GM23248 (cell line): Measurements from ENCODE around the gene ASAP2. TPM values are rescaled to one million over a fixed set of nuclear protein-coding genes. Genes with fewer than 3 reads are reported as not detected.

Source experiments
- DNase-seq: peaks from one replicate; pipeline ENCODE4 v3.0.0-alpha.2; 2015
- H2AFZ ChIP-seq: fragments of 200-600 bp; sonication (generic); 2 replicates; pipeline ENCODE4 v1.6.1; 2016; ENCODE audit warnings: antibody characterized with exemption
- H3F3A ChIP-seq: fragments of 200-600 bp; sonication (generic); 2 replicates; pipeline ENCODE4 v1.6.1; 2016; ENCODE audit warnings: mild to moderate bottlenecking, antibody characterized with exemption, mixed run types; ENCODE audit not compliant: insufficient read depth
- H3K27ac ChIP-seq: fragments of 200-600 bp; sonication (generic); 2 replicates; pipeline ENCODE4 v1.5.1; 2016; ENCODE audit warnings: mild to moderate bottlenecking
- H3K27me3 ChIP-seq: fragments of 200-600 bp; sonication (generic); replicated peaks from 2 replicates; pipeline ENCODE4 v1.6.1; 2016; ENCODE audit warnings: mild to moderate bottlenecking; ENCODE audit not compliant: insufficient read depth
- H3K36me3 ChIP-seq: fragments of 200-600 bp; sonication (generic); 2 replicates; pipeline ENCODE4 v1.6.1; 2016; ENCODE audit warnings: low read depth, mild to moderate bottlenecking
- H3K4me1 ChIP-seq: fragments of 200-600 bp; sonication (generic); 2 replicates; pipeline ENCODE4 v1.6.1; 2016; ENCODE audit warnings: mild to moderate bottlenecking; ENCODE audit not compliant: insufficient read depth
- H3K4me2 ChIP-seq: fragments of 200-600 bp; sonication (generic); one replicate; pipeline ENCODE4 v1.6.1; 2016; ENCODE audit warnings: mild to moderate bottlenecking; ENCODE audit not compliant: unreplicated experiment
- H3K4me3 ChIP-seq: fragments of 200-600 bp; sonication (generic); 2 replicates; pipeline ENCODE4 v1.5.1; 2016; ENCODE audit warnings: mild to moderate bottlenecking
- H3K79me2 ChIP-seq: fragments of 200-600 bp; sonication (generic); 2 replicates; pipeline ENCODE4 v1.6.1; 2016; ENCODE audit warnings: mild to moderate bottlenecking; ENCODE audit not compliant: insufficient read depth
- H3K9ac ChIP-seq: fragments of 200-600 bp; sonication (generic); 2 replicates; pipeline ENCODE4 v1.6.1; 2016; ENCODE audit warnings: mild to moderate bottlenecking
- H3K9me2 ChIP-seq: fragments of 200-600 bp; sonication (generic); 2 replicates; pipeline ENCODE4 v1.6.1; 2016; ENCODE audit warnings: mixed run types, mild to moderate bottlenecking, moderate library complexity; ENCODE audit not compliant: insufficient read depth
- H3K9me3 ChIP-seq: fragments of 200-600 bp; sonication (generic); one replicate; pipeline ENCODE4 v1.6.1; 2017; ENCODE audit warnings: low read depth
- H4K20me1 ChIP-seq: fragments of 200-600 bp; sonication (generic); 2 replicates; pipeline ENCODE4 v1.6.0; 2016; ENCODE audit not compliant: insufficient read depth
- EZH2 ChIP-seq: fragments of 200-600 bp; sonication (generic); IDR thresholded peaks from 2 replicates; pipeline ENCODE4 v1.6.1; 2018; ENCODE audit warnings: antibody characterized with exemption, mild to moderate bottlenecking; ENCODE audit not compliant: insufficient read depth, poor library complexity, severe bottlenecking
- EZH2phosphoT487 ChIP-seq: fragments of 200-600 bp; sonication (generic); IDR thresholded peaks from 2 replicates; pipeline ENCODE4 v1.6.1; 2018; ENCODE audit warnings: antibody characterized with exemption, moderate library complexity, mild to moderate bottlenecking, low read depth; ENCODE audit not compliant: insufficient read depth
- WGBS, 2 experiments: methylation state at CpG; one replicate each; pipeline ENCODE4 v1.1.6; 2015 to 2017; ENCODE audit warnings: low lambda C conversion rate in 2 of 2, low coverage in 1 of 2; ENCODE audit errors: missing lambda C conversion rate in 2 of 2; 5-methylcytosine and 5-hydroxymethylcytosine counted together
- in situ Hi-C: fragments of 300-500 bp; cut with MboI; formaldehyde crosslinking; loops from 2 replicates; pipeline ENCODE4 v1.15.0; 2020
- polyA plus RNA-seq: library from polyadenylated mRNA; unstranded; fragments of >200 nt; fragmentation: Nextera tagmentation; extraction: Ambion mirVana; gene quantifications from 2 replicates; pipeline ENCODE4 v1.2.1, GENCODE V29; 2016
- total RNA-seq: library from RNA; depleted of rRNA; stranded (reverse); fragments of >200 nt; shearing (Covaris generic); gene quantifications from 2 replicates; pipeline ENCODE4 v1.2.3, GENCODE V29; 2014

Gene ASAP2
- total and polyA plus RNA-seq, 2 experiments from 2014 or later, result 8.8 to 49.6 TPM

DNA sequence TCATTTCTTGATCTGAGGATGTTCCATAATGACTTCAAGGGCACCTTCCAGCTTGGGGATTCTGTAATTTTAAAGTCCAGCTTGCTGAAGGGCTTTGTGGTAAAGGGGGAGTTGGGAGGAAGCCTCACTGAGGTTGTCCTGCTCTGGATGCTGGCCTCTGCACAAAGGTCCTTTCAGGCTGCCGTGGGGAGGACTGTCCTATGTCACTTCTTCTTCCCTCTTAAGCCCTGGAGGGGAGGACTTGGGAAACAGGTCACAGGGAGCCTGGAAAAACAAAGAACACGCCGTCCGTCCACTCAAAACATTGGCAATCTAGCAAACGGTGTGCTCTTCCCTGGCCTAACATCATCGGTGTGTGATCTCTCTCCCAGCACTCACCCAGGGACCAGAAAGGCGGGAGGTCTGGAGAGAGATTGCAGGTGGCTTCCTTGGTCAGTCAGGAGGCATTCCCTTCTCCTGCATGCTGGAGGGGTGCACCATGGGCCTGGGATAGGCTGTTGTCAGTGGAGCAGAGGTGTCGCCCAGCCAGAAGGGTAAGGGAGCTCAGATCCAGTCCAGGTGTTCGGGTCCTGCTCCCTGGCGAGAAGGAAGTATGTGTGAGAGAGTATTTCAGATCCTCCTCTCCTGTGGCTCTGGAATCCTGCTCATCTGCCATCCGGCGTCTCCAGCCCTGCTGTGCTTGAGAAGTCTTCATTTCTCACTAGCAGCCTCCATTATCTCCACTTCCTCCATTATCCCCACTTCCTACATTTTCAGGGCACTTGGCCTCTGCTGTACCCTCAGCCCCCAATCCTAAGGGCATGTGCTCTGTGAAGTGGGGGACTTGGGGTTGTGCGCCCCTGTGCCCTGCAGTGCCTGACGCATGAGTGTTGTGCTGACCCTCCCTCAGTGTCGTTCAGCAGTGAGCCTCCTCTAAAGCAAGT is 20.1 kb downstream of the ASAP2 start:
- Histone ChIP-seq H3K27ac (peak overlapping the region; percentile 86), H3K27me3 (no peaks in the 10 kb centered on the region), H3F3A (peaks cover 49% of the 10 kb centered on the region), H3K36me3 (no peaks in the 10 kb centered on the region), H2AFZ (no peak overlapping the region), H3K4me2 (no peak overlapping the region), H4K20me1 (no peaks in the 10 kb centered on the region; the same call in 1 of the 2 replicates), H3K9ac (no peak overlapping the region), H3K4me1 (peaks cover 63% of the 10 kb centered on the region), H3K4me3 (no peak overlapping the region), H3K9me2 (no peaks in the 10 kb centered on the region), H3K9me3 (no peaks in the 10 kb centered on the region), H3K79me2 (peaks cover 100% of the 10 kb centered on the region)
- no peak for DNase-seq
- TF ChIP-seq EZH2 (no peak), EZH2phosphoT487 (no peak)
- in situ Hi-C loops, result no loop called here
- WGBS, 2 experiments, result 89 to 92% methylated on average over 15 of the region's 15 CpGs

DNA sequence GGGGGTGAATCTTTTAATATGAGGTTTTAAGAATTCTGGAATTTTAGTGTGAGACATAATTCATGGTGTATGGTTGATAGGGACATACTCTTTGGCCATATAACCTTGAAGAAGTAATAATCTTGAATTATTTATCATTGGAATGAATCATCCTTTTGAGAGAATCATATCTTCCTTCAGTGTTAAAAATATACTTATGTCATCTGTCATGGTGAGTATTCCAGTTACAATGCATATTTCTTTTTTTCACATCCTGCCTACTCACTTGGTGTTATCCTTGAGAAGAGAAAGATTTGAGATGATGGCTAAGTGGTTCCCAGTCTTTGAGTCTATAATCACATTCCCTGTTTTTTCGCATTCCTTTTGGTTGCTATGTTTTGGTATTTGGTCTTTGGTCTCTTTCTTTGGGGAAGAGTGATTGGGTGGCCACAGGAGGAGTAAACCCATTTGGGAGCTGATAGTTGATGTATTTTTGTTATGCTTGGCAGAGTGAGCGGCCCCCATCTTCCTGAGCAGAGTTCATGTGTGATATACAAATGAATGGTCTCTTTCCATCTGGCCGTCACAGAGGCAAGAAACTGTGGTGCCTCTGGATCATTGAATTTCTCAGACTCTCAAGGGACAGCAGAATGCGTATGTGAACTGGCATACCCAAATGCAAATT is 21.6 kb downstream of the ASAP2 start:
- DNase-seq, result peak; percentile 77
- H3K4me1 ChIP-seq, result peaks cover 63% of the 10 kb centered on the region
- in situ Hi-C loops, result no loop called here
- no peaks in the 10 kb centered on the region for H3K36me3 ChIP-seq
- H3K79me2 ChIP-seq, result peaks cover 100% of the 10 kb centered on the region
- peak overlapping the region; percentile 38; the same call in 1 of the 2 replicates for H3K9ac ChIP-seq
- no peaks in the 10 kb centered on the region for H3K27me3 ChIP-seq
- peak overlapping the region; percentile 17 for H3K4me2 ChIP-seq
- no peaks in the 10 kb centered on the region; the same call in 1 of the 2 replicates for H4K20me1 ChIP-seq
- H3K27ac ChIP-seq, result peak overlapping the region; percentile 86
- no peak for TF ChIP-seq EZH2
- no peak for TF ChIP-seq EZH2phosphoT487
- H2AFZ ChIP-seq, result no peak overlapping the region
- H3K4me3 ChIP-seq, result no peak overlapping the region
- peaks cover 52% of the 10 kb centered on the region for H3F3A ChIP-seq
- H3K9me2 ChIP-seq, result no peaks in the 10 kb centered on the region
- H3K9me3 ChIP-seq, result no peaks in the 10 kb centered on the region
- 91 to 96% methylated on average over 4 of the region's 4 CpGs for WGBS, 2 experiments

DNA sequence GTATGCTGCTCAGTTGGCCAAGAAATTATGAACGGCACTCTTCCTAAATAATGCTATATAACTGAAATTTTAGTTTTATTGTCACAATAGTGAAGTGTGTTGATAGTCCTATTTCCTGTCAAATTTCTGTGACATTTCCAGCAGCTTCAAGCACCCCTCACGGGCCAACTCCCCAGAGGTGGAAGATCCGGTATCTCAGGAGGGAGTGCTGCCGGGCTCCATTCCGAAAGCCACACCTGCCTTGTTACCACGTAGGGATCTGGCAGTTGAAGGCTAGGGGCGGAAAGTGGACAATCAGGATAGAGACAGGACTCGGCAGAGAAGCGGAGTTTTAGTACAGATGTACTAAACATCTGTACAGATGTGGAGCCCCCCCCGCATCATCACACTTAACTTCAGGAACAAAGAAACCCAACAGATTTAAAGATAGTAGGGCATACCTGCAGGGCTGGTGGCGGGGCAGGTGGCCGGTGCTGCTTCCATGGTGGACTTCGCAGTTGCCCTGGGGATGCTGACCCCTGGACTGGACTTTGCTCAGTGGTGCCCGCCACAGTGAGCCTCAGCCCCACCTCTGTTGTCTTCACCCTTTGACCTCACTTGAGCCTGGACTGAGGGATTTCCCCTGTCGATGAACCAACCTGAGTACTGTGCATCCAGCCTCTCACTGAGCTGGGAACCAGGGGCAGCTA is 22.3 kb downstream of the ASAP2 start:
- Histone ChIP-seq H3K4me1 (peaks cover 65% of the 10 kb centered on the region), H3K9me3 (no peaks in the 10 kb centered on the region), H3K27ac (peak overlapping the region; percentile 86), H3K79me2 (peaks cover 100% of the 10 kb centered on the region), H3K9ac (peak overlapping the region; percentile 38; the same call in 1 of the 2 replicates), H3K4me3 (no peak overlapping the region), H3K36me3 (no peaks in the 10 kb centered on the region), H3K4me2 (peak overlapping the region; percentile 1), H3F3A (peaks cover 58% of the 10 kb centered on the region), H3K9me2 (no peaks in the 10 kb centered on the region), H4K20me1 (no peaks in the 10 kb centered on the region; the same call in 1 of the 2 replicates), H2AFZ (no peak overlapping the region), H3K27me3 (no peaks in the 10 kb centered on the region)
- in situ Hi-C loops, result no loop called here
- WGBS, 2 experiments, result 96 to 98% methylated on average over 15 of the region's 15 CpGs
- TF ChIP-seq EZH2 (no peak), EZH2phosphoT487 (no peak)
- no peak for DNase-seq

DNA sequence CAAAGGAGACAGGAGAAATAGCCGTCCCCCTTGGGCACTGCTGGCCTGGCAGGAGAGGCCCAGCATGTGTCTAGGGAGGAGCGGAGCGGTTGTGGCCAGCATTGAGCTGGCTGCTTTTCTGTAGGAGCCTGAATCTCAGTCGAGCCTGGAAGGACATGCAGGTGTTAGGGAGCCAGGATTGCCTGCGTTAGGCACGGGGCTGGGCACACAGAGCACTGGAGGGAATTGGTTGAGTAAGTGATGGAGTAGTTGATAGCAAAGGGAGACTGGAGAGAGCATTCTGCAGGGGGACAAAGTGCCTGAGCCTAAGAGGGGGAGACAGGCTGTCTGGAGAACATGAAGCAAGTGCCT is 22.8 kb downstream of the ASAP2 start:
- Histone ChIP-seq H3K79me2 (peaks cover 100% of the 10 kb centered on the region), H3K4me2 (no peak overlapping the region), H3K27ac (peak overlapping the region; percentile 86), H3K4me3 (no peak overlapping the region), H3K36me3 (no peaks in the 10 kb centered on the region), H3F3A (peaks cover 60% of the 10 kb centered on the region), H3K9me2 (no peaks in the 10 kb centered on the region), H3K27me3 (no peaks in the 10 kb centered on the region), H4K20me1 (no peaks in the 10 kb centered on the region; the same call in 1 of the 2 replicates), H3K9ac (peak overlapping the region; percentile 37; the same call in 1 of the 2 replicates), H2AFZ (no peak overlapping the region), H3K9me3 (no peaks in the 10 kb centered on the region), H3K4me1 (peaks cover 70% of the 10 kb centered on the region)
- TF ChIP-seq EZH2phosphoT487 (no peak), EZH2 (no peak)
- in situ Hi-C loops, result no loop called here
- no peak for DNase-seq
- 75 to 83% methylated on average over 6 of the region's 6 CpGs for WGBS, 2 experiments
